Adipocyte (in vitro differentiated cells): Measurements from ENCODE around the gene SHISAL2B.

Source experiments
- DNase-seq: peaks from one replicate; pipeline ENCODE4 v3.0.0-alpha.2; 2015; ENCODE audit warnings: low read depth
- H3K27me3 ChIP-seq: replicated peaks from 2 replicates; pipeline ENCODE4 v1.7.0; 2013; ENCODE audit warnings: mild to moderate bottlenecking, low read length, moderate library complexity; ENCODE audit not compliant: control insufficient read depth, insufficient read depth
- H3K36me3 ChIP-seq: 2 replicates; pipeline ENCODE4 v1.7.0; 2013; ENCODE audit warnings: low read length, mild to moderate bottlenecking, moderate library complexity; ENCODE audit not compliant: control insufficient read depth, insufficient read depth, severe bottlenecking
- H3K4me1 ChIP-seq: 2 replicates; pipeline ENCODE4 v1.7.0; 2013; ENCODE audit warnings: mild to moderate bottlenecking, low read length, moderate library complexity; ENCODE audit not compliant: control insufficient read depth, insufficient read depth
- H3K4me3 ChIP-seq: 2 replicates; pipeline ENCODE4 v1.7.0; 2013; ENCODE audit warnings: mild to moderate bottlenecking, low read length, moderate library complexity
- H3K9ac ChIP-seq: 2 replicates; pipeline ENCODE4 v1.7.0; 2013; ENCODE audit warnings: mild to moderate bottlenecking, low read length, moderate library complexity
- H3K9me3 ChIP-seq: 2 replicates; pipeline ENCODE4 v1.7.0; 2013; ENCODE audit warnings: mild to moderate bottlenecking, low read length, moderate library complexity; ENCODE audit not compliant: control insufficient read depth

SHISAL2B gene

GRCh38 chr5:64754066-64754465 is 63.8 kb downstream of the SHISAL2B start:
- DNase-seq, result no peak
- no peak overlapping the region for H3K4me3 ChIP-seq
- no peaks in the 10 kb centered on the region for H3K27me3 ChIP-seq
- peaks cover 33% of the 10 kb centered on the region for H3K36me3 ChIP-seq
- no peaks in the 10 kb centered on the region for H3K9me3 ChIP-seq
- H3K4me1 ChIP-seq, result peaks cover 9% of the 10 kb centered on the region
- no peak overlapping the region for H3K9ac ChIP-seq

- no peak overlapping the region for H3K9ac ChIP-seq
- no peak for DNase-seq
- H3K36me3 ChIP-seq, result peaks cover 8% of the 10 kb centered on the region
- no peaks in the 10 kb centered on the region for H3K9me3 ChIP-seq
- no peaks in the 10 kb centered on the region for H3K27me3 ChIP-seq
- no peak overlapping the region for H3K4me3 ChIP-seq
- peaks cover 11% of the 10 kb centered on the region for H3K4me1 ChIP-seq
Measured at GRCh38 chr5:64758901-64759300, 68.6 kb downstream of the SHISAL2B start.

GRCh38 chr5:64759960-64760660 is 69.8 kb downstream of the SHISAL2B start:
- Histone ChIP-seq H3K4me1 (peaks cover 11% of the 10 kb centered on the region), H3K4me3 (no peak overlapping the region), H3K9me3 (no peaks in the 10 kb centered on the region), H3K36me3 (peaks cover 13% of the 10 kb centered on the region), H3K27me3 (no peaks in the 10 kb centered on the region), H3K9ac (no peak overlapping the region)
- no peak for DNase-seq

- Histone ChIP-seq H3K4me1 (peaks cover 21% of the 10 kb centered on the region), H3K4me3 (no peak overlapping the region), H3K9ac (no peak overlapping the region), H3K27me3 (no peaks in the 10 kb centered on the region), H3K36me3 (peaks cover 13% of the 10 kb centered on the region), H3K9me3 (no peaks in the 10 kb centered on the region)
- no peak for DNase-seq
Measured at GRCh38 chr5:64763948-64764503, 73.7 kb downstream of the SHISAL2B start.

- peak; percentile 17 for DNase-seq
- H3K4me3 ChIP-seq, result no peak overlapping the region
- H3K9ac ChIP-seq, result no peak overlapping the region
- H3K27me3 ChIP-seq, result no peaks in the 10 kb centered on the region
- H3K4me1 ChIP-seq, result peaks cover 26% of the 10 kb centered on the region
- no peaks in the 10 kb centered on the region for H3K9me3 ChIP-seq
- peaks cover 13% of the 10 kb centered on the region for H3K36me3 ChIP-seq
Measured at GRCh38 chr5:64765804-64766504, 75.7 kb downstream of the SHISAL2B start.

- no peak for DNase-seq
- Histone ChIP-seq H3K36me3 (peaks cover 13% of the 10 kb centered on the region), H3K4me3 (peak overlapping the region; percentile 100), H3K9ac (peak overlapping the region; percentile 99), H3K4me1 (peaks cover 26% of the 10 kb centered on the region), H3K9me3 (no peaks in the 10 kb centered on the region), H3K27me3 (no peaks in the 10 kb centered on the region)
Measured at GRCh38 chr5:64766941-64767340, 76.6 kb downstream of the SHISAL2B start.
